SK-N-MC (cell line): ENCODE data around the gene RNASE8.
"Not testable (repeated sequence)": the region's sequence is repeated elsewhere in the genome, so short reads cannot be mapped to it uniquely, and the experiment has no call there.

Source experiments
- DNase-seq: peaks from one replicate; pipeline ENCODE4 v3.0.0-alpha.2; 2011; ENCODE audit warnings: low read depth, low spot score
- H3K27ac ChIP-seq: fragments of 200-600 bp; sonication (generic); 2 replicates; pipeline ENCODE4 v1.5.1; 2016; ENCODE audit warnings: mixed run types
- H3K36me3 ChIP-seq: fragments of 200-600 bp; sonication (generic); 2 replicates; pipeline ENCODE4 v1.6.1; 2017; ENCODE audit warnings: antibody characterized with exemption, low read length, mixed read lengths; ENCODE audit not compliant: insufficient read depth
- H3K4me3 ChIP-seq: fragments of 200-600 bp; sonication (generic); 2 replicates; pipeline ENCODE4 v1.5.1; 2016
- H3K9ac ChIP-seq: fragments of 200-600 bp; sonication (generic); 2 replicates; pipeline ENCODE4 v1.8.0; 2017; ENCODE audit warnings: mixed run types, mixed read lengths; ENCODE audit not compliant: insufficient read length
- H3K9me3 ChIP-seq: fragments of 200-600 bp; sonication (generic); 2 replicates; pipeline ENCODE4 v1.6.1; 2017; ENCODE audit warnings: low read depth, mild to moderate bottlenecking, antibody characterized with exemption, low read length, moderate library complexity, mixed read lengths
- EZH2 ChIP-seq: fragments of 200-600 bp; sonication (generic); IDR thresholded peaks from one replicate; pipeline ENCODE4 v1.6.1; 2017; ENCODE audit warnings: antibody characterized with exemption
- FOXP2 ChIP-seq: optimal IDR thresholded peaks from 2 replicates; pipeline ENCODE3; 2011; ENCODE audit warnings: mild to moderate bottlenecking, moderate library complexity; ENCODE audit not compliant: insufficient read depth; ENCODE audit errors: extremely low read length, control extremely low read depth
- POLR2AphosphoS5 ChIP-seq: IDR thresholded peaks from 2 replicates; pipeline ENCODE4 v1.6.1; 2012; ENCODE audit warnings: mild to moderate bottlenecking, low read depth, low read length, borderline replicate concordance

Gene RNASE8

GRCh38 chr14:21057803-21058675 is at the start of gene RNASE8:
RNASE8 (plus strand) TSS chr14:21057822; CDS start chr14:21057893, 71 bp downstream.
- TF ChIP-seq POLR2AphosphoS5 (no peak), EZH2 (no peak), FOXP2 (no peak)
- no peaks in the 10 kb centered on the region for H3K9me3 ChIP-seq
- no peak within 1 kb of the TSS for H3K4me3 ChIP-seq
- no peak for DNase-seq
- no peak within 1 kb of the TSS for H3K27ac ChIP-seq
- H3K9ac ChIP-seq = no peak within 1 kb of the TSS
- no peaks in the 10 kb centered on the region for H3K36me3 ChIP-seq

GRCh38 chr14:21009721-21010120 is 47.9 kb upstream of the RNASE8 start:
- H3K27ac ChIP-seq, DNase-seq, H3K36me3 ChIP-seq, H3K9ac ChIP-seq, H3K9me3 ChIP-seq, H3K4me3 ChIP-seq: not testable (repeated sequence)

- no peaks in the 10 kb centered on the region for H3K9me3 ChIP-seq
- TF ChIP-seq POLR2AphosphoS5 (no peak), FOXP2 (no peak), EZH2 (no peak)
- H3K4me3 ChIP-seq = no peak overlapping the region
- DNase-seq = no peak
- H3K36me3 ChIP-seq = no peaks in the 10 kb centered on the region
- H3K27ac ChIP-seq = no peak overlapping the region
- no peak overlapping the region for H3K9ac ChIP-seq
These were observed 46.5 kb upstream of the RNASE8 start for GRCh38 chr14:21011136-21011535.

GRCh38 chr14:21014761-21015190 is 42.8 kb upstream of the RNASE8 start:
- peak; percentile 65 for DNase-seq

GRCh38 chr14:21015312-21015711 is 42.3 kb upstream of the RNASE8 start:
- no peaks in the 10 kb centered on the region for H3K9me3 ChIP-seq

More at GRCh38 chr14:21014761-21015190, 42.8 kb upstream of the RNASE8 start:
- Histone ChIP-seq H3K27ac (no peak overlapping the region), H3K9me3 (no peaks in the 10 kb centered on the region), H3K36me3 (no peaks in the 10 kb centered on the region; the same call in 1 of the 2 replicates), H3K4me3 (0 out of 2 replicates have a peak overlapping the region, but pooled peaks have one; percentile 21), H3K9ac (no peak overlapping the region)
- no peak for TF ChIP-seq EZH2
- no peak for TF ChIP-seq FOXP2
- no peak for TF ChIP-seq POLR2AphosphoS5

GRCh38 chr14:21016413-21017190 is 41.0 kb upstream of the RNASE8 start:
- Histone ChIP-seq H3K9me3 (no peaks in the 10 kb centered on the region), H3K36me3 (no peaks in the 10 kb centered on the region; the same call in 1 of the 2 replicates), H3K9ac (no peak overlapping the region), H3K4me3 (no peak overlapping the region), H3K27ac (no peak overlapping the region)
- TF ChIP-seq POLR2AphosphoS5 (no peak), FOXP2 (no peak), EZH2 (no peak)
- DNase-seq = no peak

More at GRCh38 chr14:21015312-21015711, 42.3 kb upstream of the RNASE8 start:
- H3K36me3 ChIP-seq = no peaks in the 10 kb centered on the region; the same call in 1 of the 2 replicates
- TF ChIP-seq POLR2AphosphoS5 = no peak
- TF ChIP-seq FOXP2 = no peak
- TF ChIP-seq EZH2 = no peak
- H3K4me3 ChIP-seq = no peak overlapping the region
- DNase-seq = no peak
- H3K9ac ChIP-seq = no peak overlapping the region
- no peak overlapping the region for H3K27ac ChIP-seq

GRCh38 chr14:21017528-21018245 is 39.9 kb upstream of the RNASE8 start:
- no peak for TF ChIP-seq FOXP2
- TF ChIP-seq EZH2 = no peak
- no peaks in the 10 kb centered on the region for H3K9me3 ChIP-seq

GRCh38 chr14:21018286-21018685 is 39.3 kb upstream of the RNASE8 start:
- TF ChIP-seq FOXP2 (no peak), EZH2 (no peak), POLR2AphosphoS5 (no peak)
- H3K36me3 ChIP-seq = no peaks in the 10 kb centered on the region; the same call in 1 of the 2 replicates

More at GRCh38 chr14:21017528-21018245, 39.9 kb upstream of the RNASE8 start:
- Histone ChIP-seq H3K27ac (no peak overlapping the region), H3K4me3 (no peak overlapping the region), H3K9ac (no peak overlapping the region), H3K36me3 (no peaks in the 10 kb centered on the region; the same call in 1 of the 2 replicates)
- DNase-seq = no peak

More at GRCh38 chr14:21018286-21018685, 39.3 kb upstream of the RNASE8 start:
- H3K27ac ChIP-seq = no peak overlapping the region
- H3K4me3 ChIP-seq = no peak overlapping the region
- no peak overlapping the region for H3K9ac ChIP-seq
- H3K9me3 ChIP-seq = no peaks in the 10 kb centered on the region
- DNase-seq = no peak
